ENCODE data around the gene MXRA8. TPM values are rescaled to one million over a fixed set of nuclear protein-coding genes. Genes with fewer than 3 reads are reported as not detected.
A peak's percentile ranks its signal among the peaks of the same experiment; 100 is the strongest.

Gene MXRA8
- total and polyA plus RNA-seq, 4 donors = 38.5 to 213 (median 66.9) TPM

DNA sequence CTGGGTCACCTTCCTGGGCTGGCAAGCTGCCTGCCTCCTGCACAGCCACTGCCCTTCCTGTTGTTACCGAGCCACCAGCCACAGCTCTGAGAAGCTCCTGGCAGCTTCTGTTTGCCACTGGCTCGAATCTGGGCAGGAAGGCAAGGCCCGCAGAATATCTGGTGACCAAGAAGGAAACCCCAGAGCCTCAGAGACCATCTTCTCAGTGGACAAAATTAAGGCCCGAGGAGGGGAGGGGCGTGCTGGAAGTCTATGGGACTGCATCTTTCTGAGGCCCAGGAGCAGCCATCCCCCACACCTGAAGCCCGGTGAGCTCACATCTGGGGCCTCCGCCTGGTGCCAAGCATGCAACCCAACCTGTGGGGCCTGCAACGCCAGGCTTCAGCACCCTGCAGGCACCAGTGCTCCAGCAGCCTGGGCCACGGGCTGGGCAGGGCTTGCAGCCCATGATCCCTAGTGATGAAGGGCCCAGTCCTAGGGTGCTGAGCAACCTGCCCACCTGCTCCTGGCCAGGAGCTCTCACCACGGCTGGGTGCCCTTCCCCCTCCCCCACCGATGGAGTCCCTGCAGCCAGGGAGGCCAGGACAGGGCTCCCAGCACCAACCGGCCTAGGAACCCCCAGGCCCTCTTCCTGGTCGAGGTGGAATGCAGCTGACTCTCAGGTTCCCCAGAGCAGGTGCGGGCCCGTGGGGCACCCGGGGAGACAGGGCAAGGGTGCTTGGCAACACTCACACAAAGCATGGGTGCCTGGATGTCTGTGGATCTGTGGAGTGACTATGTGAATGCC, 32.9 kb downstream of the MXRA8 start:
- H3K4me3 ChIP-seq = peak overlapping the region; percentile 60
- DNase-seq (no peak), ATAC-seq (ENCODE audit: insufficient read depth, low FRiP score) (no peak)
- WGBS, 2 donors = 38 to 66% methylated on average over 16 of the region's 16 CpGs
- H3K9me3 ChIP-seq (ENCODE audit: control insufficient read depth in 4 of 4, insufficient read depth in 3 of 4, low read length in 3 of 4) = no peaks in the 10 kb centered on the region
- no peaks in the 10 kb centered on the region for H3K27me3 ChIP-seq (ENCODE audit: control insufficient read depth in 3 of 3, insufficient read depth in 3 of 3, low read length in 2 of 3)
- TF ChIP-seq, protein P1, sequence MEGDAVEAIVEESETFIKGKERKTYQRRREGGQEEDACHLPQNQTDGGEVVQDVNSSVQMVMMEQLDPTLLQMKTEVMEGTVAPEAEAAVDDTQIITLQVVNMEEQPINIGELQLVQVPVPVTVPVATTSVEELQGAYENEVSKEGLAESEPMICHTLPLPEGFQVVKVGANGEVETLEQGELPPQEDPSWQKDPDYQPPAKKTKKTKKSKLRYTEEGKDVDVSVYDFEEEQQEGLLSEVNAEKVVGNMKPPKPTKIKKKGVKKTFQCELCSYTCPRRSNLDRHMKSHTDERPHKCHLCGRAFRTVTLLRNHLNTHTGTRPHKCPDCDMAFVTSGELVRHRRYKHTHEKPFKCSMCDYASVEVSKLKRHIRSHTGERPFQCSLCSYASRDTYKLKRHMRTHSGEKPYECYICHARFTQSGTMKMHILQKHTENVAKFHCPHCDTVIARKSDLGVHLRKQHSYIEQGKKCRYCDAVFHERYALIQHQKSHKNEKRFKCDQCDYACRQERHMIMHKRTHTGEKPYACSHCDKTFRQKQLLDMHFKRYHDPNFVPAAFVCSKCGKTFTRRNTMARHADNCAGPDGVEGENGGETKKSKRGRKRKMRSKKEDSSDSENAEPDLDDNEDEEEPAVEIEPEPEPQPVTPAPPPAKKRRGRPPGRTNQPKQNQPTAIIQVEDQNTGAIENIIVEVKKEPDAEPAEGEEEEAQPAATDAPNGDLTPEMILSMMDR (IDR thresholded peaks at IDR 0.05; ENCODE audit: control extremely low read depth, extremely low read depth) = no peak
- H3K4me1 ChIP-seq (ENCODE audit: control insufficient read depth in 5 of 5, insufficient read depth in 5 of 5, low read length in 5 of 5) = peaks cover 0 to 23% (median 8%) of the 10 kb centered on the region in 5 donors
- peak overlapping the region; percentile 76 to 85 for H3K27ac ChIP-seq (ENCODE audit: low read depth in 1 of 2, low read length in 1 of 2)
- peaks cover 0 to 29% (median 2%) of the 10 kb centered on the region in 4 donors for H3K36me3 ChIP-seq (ENCODE audit: control insufficient read depth in 4 of 4, insufficient read depth in 4 of 4, low read length in 4 of 4)
- H3K9ac ChIP-seq (ENCODE audit: insufficient read depth in 1 of 2, low read length in 2 of 2) = peak overlapping the region; percentile 45 to 81

DNA sequence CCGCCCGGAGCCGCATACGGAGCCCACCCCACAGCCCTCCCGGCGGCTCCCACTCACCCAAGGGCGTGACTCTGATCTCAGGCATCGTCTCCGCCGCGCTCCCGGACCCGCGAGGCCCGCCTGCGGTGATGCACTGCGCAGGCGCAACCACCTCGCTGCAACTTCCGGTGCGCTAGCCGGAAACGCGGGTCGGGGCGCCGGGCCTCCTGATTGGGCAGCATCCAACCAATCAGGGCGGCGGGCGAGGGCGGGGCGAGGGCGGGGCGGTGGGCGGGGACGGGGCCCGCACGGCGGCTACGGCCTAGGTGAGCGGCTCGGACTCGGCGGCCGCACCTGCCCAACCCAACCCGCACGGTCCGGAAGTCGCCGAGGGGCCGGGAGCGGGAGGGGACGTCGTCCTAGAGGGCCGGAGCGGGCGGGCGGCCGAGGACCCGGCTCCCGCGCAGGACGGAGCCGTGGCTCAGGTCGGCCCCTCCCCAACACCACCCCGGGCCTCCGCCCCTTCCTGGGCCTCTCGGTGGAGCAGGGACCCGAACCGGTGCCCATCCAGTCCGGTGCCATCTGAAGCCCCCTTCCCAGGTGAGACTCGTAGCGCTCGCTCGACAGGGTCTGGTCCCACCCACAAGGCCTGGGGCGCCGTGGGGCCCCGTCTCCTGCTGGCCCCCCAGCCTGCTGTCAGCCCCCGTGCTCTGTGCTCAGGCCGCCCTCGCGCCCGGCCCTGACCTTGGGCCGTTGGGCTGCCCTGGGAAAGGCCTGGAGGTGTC, 33.6 kb downstream of the MXRA8 start, which contains the start of the genes CPTP and INTS11:
Gene CPTP (plus strand): TSS at position 279 of the 764 bp plus-strand sequence. CDS start 2,109 bp downstream, outside the sequence.
Gene INTS11 (minus strand): TSS at position 137 of the 764 bp plus-strand sequence. CDS start 52 bp downstream, at position 85.
- no peaks in the 10 kb centered on the region for H3K9me3 ChIP-seq (ENCODE audit: control insufficient read depth in 4 of 4, insufficient read depth in 3 of 4, low read length in 3 of 4)
- ATAC-seq (ENCODE audit: insufficient read depth, low FRiP score) = peak; percentile 91
- H3K27ac ChIP-seq (ENCODE audit: low read depth in 1 of 2, low read length in 1 of 2) = peak within 1 kb of the TSS; percentile 77 to 85
- peak within 1 kb of the TSS; percentile 90 for H3K4me3 ChIP-seq
- H3K4me1 ChIP-seq (ENCODE audit: control insufficient read depth in 5 of 5, insufficient read depth in 5 of 5, low read length in 5 of 5) = peaks cover 0 to 23% (median 8%) of the 10 kb centered on the region in 5 donors
- DNase-seq = peak; percentile 91 to 95 (median 94)
- TF ChIP-seq, protein P1 (IDR thresholded peaks at IDR 0.05; ENCODE audit: control extremely low read depth, extremely low read depth) = no peak
- H3K27me3 ChIP-seq (ENCODE audit: control insufficient read depth in 3 of 3, insufficient read depth in 3 of 3, low read length in 2 of 3) = no peaks in the 10 kb centered on the region
- peak within 1 kb of the TSS; percentile 45 to 81 for H3K9ac ChIP-seq (ENCODE audit: insufficient read depth in 1 of 2, low read length in 2 of 2)
- H3K36me3 ChIP-seq (ENCODE audit: control insufficient read depth in 4 of 4, insufficient read depth in 4 of 4, low read length in 4 of 4) = peaks cover 0 to 33% (median 4%) of the 10 kb centered on the region in 4 donors
- 0 to 2% methylated on average over 48 to 84 of the region's 84 CpGs for WGBS, 2 donors

DNA sequence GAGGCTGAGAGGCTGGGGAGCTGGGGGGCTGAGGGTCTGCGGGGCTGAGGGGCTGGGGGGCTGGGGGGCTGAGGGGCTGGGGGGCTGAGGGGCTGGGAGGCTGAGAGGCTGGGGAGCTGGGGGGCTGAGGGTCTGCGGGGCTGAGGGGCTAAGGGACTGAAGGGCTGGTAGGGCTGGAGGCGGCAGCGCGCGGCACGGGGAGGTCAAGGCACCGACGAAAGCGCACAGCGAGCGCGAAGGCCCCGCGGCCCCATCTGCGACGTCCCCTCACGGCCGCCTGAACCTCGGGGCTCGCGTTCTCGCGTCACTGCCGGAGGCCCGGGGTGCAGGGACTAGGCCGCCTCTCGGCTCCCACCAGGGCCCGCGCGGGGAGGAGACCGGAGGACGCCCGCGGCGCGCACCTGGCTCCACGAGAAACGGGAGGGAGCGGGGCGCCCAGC, 34.3 kb downstream of the MXRA8 start:
- no peak for DNase-seq
- Histone ChIP-seq H3K36me3 (ENCODE audit: control insufficient read depth in 4 of 4, insufficient read depth in 4 of 4, low read length in 4 of 4) (peaks cover 0 to 37% (median 5%) of the 10 kb centered on the region in 4 donors), H3K4me3 (peak overlapping the region; percentile 90), H3K4me1 (ENCODE audit: control insufficient read depth in 5 of 5, insufficient read depth in 5 of 5, low read length in 5 of 5) (peaks cover 0 to 23% (median 8%) of the 10 kb centered on the region in 5 donors), H3K9ac (ENCODE audit: insufficient read depth in 1 of 2, low read length in 2 of 2) (no peak overlapping the region), H3K27me3 (ENCODE audit: control insufficient read depth in 3 of 3, insufficient read depth in 3 of 3, low read length in 2 of 3) (no peaks in the 10 kb centered on the region), H3K9me3 (ENCODE audit: control insufficient read depth in 4 of 4, insufficient read depth in 3 of 4, low read length in 3 of 4) (no peaks in the 10 kb centered on the region), H3K27ac (ENCODE audit: low read depth in 1 of 2, low read length in 1 of 2) (peak overlapping the region; percentile 77 to 83)
- 1% methylated on average over 34 to 41 of the region's 41 CpGs for WGBS, 2 donors
- TF ChIP-seq, protein P1 (IDR thresholded peaks at IDR 0.05; ENCODE audit: control extremely low read depth, extremely low read depth) = no peak
- ATAC-seq (ENCODE audit: insufficient read depth, low FRiP score) = no peak

Measured in lung (tissue), 12 donors.